ENCODE results near the gene ERC2.

Gene ERC2

GRCh38 chr3:55790596-55791350 lies 677.5 kb downstream of the ERC2 start:
- intact Hi-C loops (cut with micrococcal nuclease): no loop called here
- Mint-ChIP-seq H3K4me3 (no peak overlapping the region), H3K9me3 (no peaks in the 10 kb centered on the region), H3K27me3 (no peaks in the 10 kb centered on the region), H3K4me1 (ENCODE audit: low read depth) (no peaks in the 10 kb centered on the region), H3K27ac (no peak overlapping the region), H3K36me3 (ENCODE audit: low read depth) (no peaks in the 10 kb centered on the region)

GRCh38 chr3:55789516-55789915 lies 678.8 kb downstream of the ERC2 start:
- Mint-ChIP-seq H3K27ac (no peak overlapping the region), H3K4me1 (ENCODE audit: low read depth) (no peaks in the 10 kb centered on the region)
- intact Hi-C loops (cut with micrococcal nuclease): no loop called here

DNA sequence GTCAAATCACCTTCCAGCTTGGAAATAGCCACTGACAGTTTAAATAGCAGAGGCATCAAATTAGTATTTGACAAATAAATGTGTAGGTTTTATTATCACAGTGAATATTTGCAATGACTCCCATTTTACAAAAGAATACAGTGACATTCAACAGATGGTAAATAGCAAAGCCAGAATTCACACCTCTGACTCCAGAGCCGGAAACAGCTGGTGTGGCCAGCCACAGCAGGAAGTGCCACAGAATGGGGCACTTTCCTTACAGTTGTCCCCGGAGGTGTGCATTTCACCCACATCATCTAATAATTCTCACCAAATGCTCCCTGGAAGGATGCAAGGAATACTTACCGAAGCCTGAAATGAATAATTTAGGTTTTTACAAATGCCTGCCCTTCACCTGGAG lies 685.5 kb downstream of the ERC2 start:
- Mint-ChIP-seq H3K9me3 (no peaks in the 10 kb centered on the region), H3K36me3 (ENCODE audit: low read depth) (no peaks in the 10 kb centered on the region), H3K27me3 (no peaks in the 10 kb centered on the region), H3K27ac (no peak overlapping the region), H3K4me3 (no peak overlapping the region), H3K4me1 (ENCODE audit: low read depth) (no peaks in the 10 kb centered on the region)
- intact Hi-C loops (cut with micrococcal nuclease): no loop called here

More at GRCh38 chr3:55789516-55789915, 678.8 kb downstream of the ERC2 start:
- no peaks in the 10 kb centered on the region for H3K9me3 Mint-ChIP-seq
- no peak overlapping the region for H3K4me3 Mint-ChIP-seq
- H3K36me3 Mint-ChIP-seq (ENCODE audit: low read depth): no peaks in the 10 kb centered on the region
- no peaks in the 10 kb centered on the region for H3K27me3 Mint-ChIP-seq

- H3K27me3 Mint-ChIP-seq: no peaks in the 10 kb centered on the region
- H3K27ac Mint-ChIP-seq: no peak overlapping the region
- H3K9me3 Mint-ChIP-seq: no peaks in the 10 kb centered on the region
- intact Hi-C loops (cut with micrococcal nuclease): no loop called here
- no peaks in the 10 kb centered on the region for H3K4me1 Mint-ChIP-seq (ENCODE audit: low read depth)
- no peaks in the 10 kb centered on the region for H3K36me3 Mint-ChIP-seq (ENCODE audit: low read depth)
- H3K4me3 Mint-ChIP-seq: no peak overlapping the region
Observed at GRCh38 chr3:55782351-55782750, 685.9 kb downstream of the ERC2 start.

DNA sequence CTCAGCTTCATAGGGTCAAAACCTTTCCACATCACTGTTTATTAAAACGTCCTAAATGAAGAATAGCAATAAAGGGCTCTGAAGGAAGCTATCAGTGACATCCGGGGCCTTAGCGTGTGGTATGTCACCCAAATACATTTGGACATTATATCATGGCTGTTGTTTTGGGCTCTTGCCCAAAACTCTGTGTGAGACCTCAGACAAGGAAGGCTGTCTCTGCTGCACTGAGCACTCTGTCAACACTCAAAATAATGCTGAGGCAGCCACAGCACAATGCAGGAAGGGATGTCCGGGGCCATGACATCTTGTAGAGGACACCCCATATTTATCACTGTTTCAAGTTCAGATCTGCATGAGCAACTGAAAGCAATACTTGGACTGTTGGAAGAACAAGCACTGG lies 687.4 kb downstream of the ERC2 start:
- Mint-ChIP-seq H3K36me3 (ENCODE audit: low read depth) (no peaks in the 10 kb centered on the region), H3K27me3 (no peaks in the 10 kb centered on the region), H3K9me3 (no peaks in the 10 kb centered on the region), H3K4me1 (ENCODE audit: low read depth) (no peaks in the 10 kb centered on the region), H3K27ac (no peak overlapping the region), H3K4me3 (no peak overlapping the region)
- intact Hi-C loops (cut with micrococcal nuclease): no loop called here

- intact Hi-C loops (cut with micrococcal nuclease): no loop called here
- no peaks in the 10 kb centered on the region for H3K9me3 Mint-ChIP-seq
Observed at GRCh38 chr3:55779543-55779942, 688.7 kb downstream of the ERC2 start.

DNA sequence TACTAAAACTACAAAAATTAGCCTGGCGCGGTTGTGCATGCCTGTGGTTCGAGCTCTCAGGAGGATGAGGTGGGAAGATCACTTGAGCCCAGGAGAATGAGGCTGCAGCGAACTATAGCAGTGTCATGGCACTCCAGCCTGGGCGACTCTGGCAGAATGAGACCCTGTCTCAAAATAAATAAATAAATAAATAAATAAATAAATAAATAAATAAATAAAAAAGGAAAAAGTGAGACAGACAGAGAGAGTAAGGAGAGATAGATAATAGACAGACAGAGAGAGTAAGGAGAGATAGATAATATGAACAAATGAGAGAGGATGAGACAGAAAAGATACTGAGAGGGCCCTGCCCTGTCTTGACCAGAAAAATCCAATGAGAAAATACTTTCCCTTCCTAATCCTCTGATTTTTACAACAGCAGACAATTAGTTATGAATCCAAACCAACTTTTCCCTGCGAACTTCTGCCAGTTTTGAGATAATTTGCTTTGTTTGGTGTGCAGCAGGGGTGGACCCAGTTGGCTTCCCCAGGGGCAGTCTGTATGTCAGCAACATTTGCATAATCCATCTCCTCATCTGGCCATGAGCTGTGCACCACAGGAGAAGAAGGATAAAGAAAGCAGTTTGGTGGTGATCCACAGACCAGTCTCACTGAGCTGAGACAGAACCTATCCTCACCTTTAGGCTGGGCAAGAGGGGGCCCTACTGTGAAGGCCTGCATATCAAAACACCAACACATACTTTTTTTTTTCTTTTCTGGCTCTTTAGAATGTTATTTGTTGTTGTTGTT lies 692.7 kb downstream of the ERC2 start:
- Mint-ChIP-seq H3K4me3 (no peak overlapping the region), H3K27ac (no peak overlapping the region), H3K27me3 (no peaks in the 10 kb centered on the region), H3K4me1 (ENCODE audit: low read depth) (no peaks in the 10 kb centered on the region), H3K9me3 (no peaks in the 10 kb centered on the region), H3K36me3 (ENCODE audit: low read depth) (no peaks in the 10 kb centered on the region)
- intact Hi-C loops (cut with micrococcal nuclease): no loop called here

More at GRCh38 chr3:55779543-55779942, 688.7 kb downstream of the ERC2 start:
- Mint-ChIP-seq H3K27ac (no peak overlapping the region), H3K36me3 (ENCODE audit: low read depth) (no peaks in the 10 kb centered on the region), H3K27me3 (no peaks in the 10 kb centered on the region), H3K4me1 (ENCODE audit: low read depth) (no peaks in the 10 kb centered on the region), H3K4me3 (no peak overlapping the region)

DNA sequence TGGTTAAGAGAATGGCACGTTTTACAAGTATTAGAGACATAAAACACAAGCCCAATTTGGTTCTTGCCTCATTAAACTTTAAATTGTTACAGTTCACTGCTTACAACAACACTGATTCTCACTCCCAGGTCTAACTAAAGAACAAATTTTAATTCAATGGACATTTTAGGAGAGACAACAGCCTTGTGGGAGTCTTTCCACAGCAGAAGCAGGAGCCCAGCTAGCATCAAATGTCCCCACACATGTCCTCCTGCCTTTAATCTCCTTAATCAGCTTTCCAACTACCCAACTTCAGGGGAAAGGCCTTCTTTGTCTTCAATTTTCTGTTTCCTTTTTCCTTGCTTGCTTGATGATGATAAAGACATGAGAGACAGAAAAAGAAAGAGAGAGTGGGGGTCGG lies 693.4 kb downstream of the ERC2 start:
- Mint-ChIP-seq H3K4me3 (no peak overlapping the region), H3K27me3 (no peaks in the 10 kb centered on the region), H3K36me3 (ENCODE audit: low read depth) (no peaks in the 10 kb centered on the region), H3K4me1 (ENCODE audit: low read depth) (no peaks in the 10 kb centered on the region), H3K27ac (no peak overlapping the region), H3K9me3 (no peaks in the 10 kb centered on the region)
- intact Hi-C loops (cut with micrococcal nuclease): no loop called here

DNA sequence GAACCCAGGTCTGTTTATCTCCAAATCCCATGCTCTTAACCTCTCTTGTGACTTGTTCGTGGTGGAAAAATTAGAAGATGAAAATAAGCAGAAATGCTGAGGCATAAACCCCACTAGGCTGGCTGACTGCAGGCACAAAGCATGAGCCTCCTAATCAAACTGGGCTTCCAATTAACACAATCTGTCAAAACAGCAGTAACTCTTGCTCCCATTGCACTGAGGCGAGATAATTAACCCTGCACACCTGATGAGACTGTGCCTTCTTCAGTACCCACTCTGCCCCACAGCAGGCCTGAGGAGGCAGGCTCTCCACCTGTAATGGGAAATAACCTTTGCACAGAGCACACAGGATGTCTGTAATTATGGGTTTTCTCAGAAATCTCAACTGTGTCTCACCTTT lies 696.8 kb downstream of the ERC2 start:
- Mint-ChIP-seq H3K9me3 (no peaks in the 10 kb centered on the region), H3K27ac (no peak overlapping the region), H3K36me3 (ENCODE audit: low read depth) (no peaks in the 10 kb centered on the region), H3K4me1 (ENCODE audit: low read depth) (no peaks in the 10 kb centered on the region), H3K27me3 (no peaks in the 10 kb centered on the region), H3K4me3 (no peak overlapping the region)
- intact Hi-C loops (cut with micrococcal nuclease): no loop called here

DNA sequence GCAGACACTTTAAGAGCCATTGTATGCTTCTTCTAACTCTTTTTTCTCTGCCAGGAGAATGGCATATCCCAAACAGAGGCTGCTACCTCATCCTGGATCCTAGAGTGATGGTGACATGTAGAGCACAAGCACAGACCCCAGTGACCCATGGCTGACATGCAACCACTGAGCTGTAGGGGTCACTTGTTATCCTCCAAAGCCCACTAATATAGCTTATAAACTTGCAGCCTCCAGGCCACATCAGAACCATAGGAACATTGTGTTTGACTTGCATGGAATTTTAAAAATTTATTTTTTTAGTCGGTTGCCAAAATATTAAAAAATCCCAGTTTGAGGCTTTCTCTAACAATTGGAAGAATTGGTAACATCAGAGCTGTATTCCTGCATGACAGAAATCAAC lies 698.2 kb downstream of the ERC2 start:
- Mint-ChIP-seq H3K27me3 (no peaks in the 10 kb centered on the region), H3K9me3 (no peaks in the 10 kb centered on the region), H3K4me3 (no peak overlapping the region), H3K27ac (no peak overlapping the region), H3K4me1 (ENCODE audit: low read depth) (no peaks in the 10 kb centered on the region), H3K36me3 (ENCODE audit: low read depth) (no peaks in the 10 kb centered on the region)
- intact Hi-C loops (cut with micrococcal nuclease): no loop called here

DNA sequence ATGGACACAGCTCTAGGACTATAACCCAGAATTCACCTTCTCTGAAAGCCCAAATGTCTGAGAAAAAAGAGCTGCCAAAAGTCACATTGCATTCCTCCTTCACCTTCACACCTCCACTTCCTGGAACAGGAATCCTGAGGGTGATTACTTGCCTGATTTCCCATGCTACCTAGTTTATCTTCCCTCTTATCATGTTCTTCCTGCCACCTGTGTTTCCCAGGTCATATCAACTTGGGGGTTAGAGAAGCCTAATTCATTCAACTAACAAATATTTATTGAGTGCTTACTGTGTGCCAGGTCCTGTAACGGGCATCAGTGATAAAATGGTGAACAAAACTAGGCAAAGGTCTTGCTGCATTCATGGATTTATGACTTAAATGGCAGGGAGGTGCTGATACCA lies 701.5 kb downstream of the ERC2 start:
- intact Hi-C loops (cut with micrococcal nuclease): no loop called here
- H3K4me3 Mint-ChIP-seq: no peak overlapping the region
- H3K36me3 Mint-ChIP-seq (ENCODE audit: low read depth): no peaks in the 10 kb centered on the region
- no peaks in the 10 kb centered on the region for H3K4me1 Mint-ChIP-seq (ENCODE audit: low read depth)
- H3K27me3 Mint-ChIP-seq: no peaks in the 10 kb centered on the region
- no peak overlapping the region for H3K27ac Mint-ChIP-seq
- H3K9me3 Mint-ChIP-seq: no peaks in the 10 kb centered on the region

GRCh38 chr3:55765906-55766701 lies 702.2 kb downstream of the ERC2 start:
- Mint-ChIP-seq H3K27me3 (peaks cover 2% of the 10 kb centered on the region), H3K4me1 (ENCODE audit: low read depth) (no peaks in the 10 kb centered on the region), H3K27ac (no peak overlapping the region), H3K36me3 (ENCODE audit: low read depth) (no peaks in the 10 kb centered on the region), H3K9me3 (no peaks in the 10 kb centered on the region), H3K4me3 (no peak overlapping the region)
- intact Hi-C loops (cut with micrococcal nuclease): no loop called here

- intact Hi-C loops (cut with micrococcal nuclease): no loop called here
- Mint-ChIP-seq H3K4me3 (no peak overlapping the region), H3K9me3 (no peaks in the 10 kb centered on the region), H3K27ac (no peak overlapping the region), H3K36me3 (ENCODE audit: low read depth) (no peaks in the 10 kb centered on the region), H3K4me1 (ENCODE audit: low read depth) (no peaks in the 10 kb centered on the region), H3K27me3 (peaks cover 3% of the 10 kb centered on the region)
Observed at GRCh38 chr3:55765398-55765797, 702.9 kb downstream of the ERC2 start.

DNA sequence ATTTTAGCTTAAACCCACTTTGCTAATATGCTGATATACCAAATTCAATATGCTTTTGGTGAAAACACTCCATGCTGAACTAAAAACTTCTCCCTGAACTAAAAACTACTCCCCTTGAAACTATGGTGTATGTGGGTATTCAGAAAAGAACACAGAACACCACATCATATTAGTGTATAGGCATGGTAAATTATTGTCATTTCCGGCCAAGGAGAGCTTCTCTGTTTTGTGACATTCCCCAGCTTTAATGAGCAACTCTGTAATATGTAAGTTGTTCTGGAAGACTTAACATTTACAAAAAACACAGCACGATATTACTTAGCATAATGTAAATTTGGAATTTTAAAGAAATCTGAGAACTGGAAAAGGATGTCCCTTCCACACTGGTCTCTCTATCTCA lies 711.3 kb downstream of the ERC2 start:
- no peak overlapping the region for H3K4me3 Mint-ChIP-seq
- H3K36me3 Mint-ChIP-seq (ENCODE audit: low read depth): no peaks in the 10 kb centered on the region
- H3K4me1 Mint-ChIP-seq (ENCODE audit: low read depth): no peaks in the 10 kb centered on the region
- intact Hi-C loops (cut with micrococcal nuclease): no loop called here
- H3K27ac Mint-ChIP-seq: no peak overlapping the region
- peaks cover 6% of the 10 kb centered on the region for H3K27me3 Mint-ChIP-seq
- H3K9me3 Mint-ChIP-seq: no peaks in the 10 kb centered on the region
